ENCODE data around the gene MCF2L2. TPM values are rescaled to one million over a fixed set of nuclear protein-coding genes. Genes with fewer than 3 reads are reported as not detected.

MCF2L2 gene
- polyA plus RNA-seq, 3 donors from 2014 or later, result 0.06 to 0.21 TPM; not detected in 1

DNA sequence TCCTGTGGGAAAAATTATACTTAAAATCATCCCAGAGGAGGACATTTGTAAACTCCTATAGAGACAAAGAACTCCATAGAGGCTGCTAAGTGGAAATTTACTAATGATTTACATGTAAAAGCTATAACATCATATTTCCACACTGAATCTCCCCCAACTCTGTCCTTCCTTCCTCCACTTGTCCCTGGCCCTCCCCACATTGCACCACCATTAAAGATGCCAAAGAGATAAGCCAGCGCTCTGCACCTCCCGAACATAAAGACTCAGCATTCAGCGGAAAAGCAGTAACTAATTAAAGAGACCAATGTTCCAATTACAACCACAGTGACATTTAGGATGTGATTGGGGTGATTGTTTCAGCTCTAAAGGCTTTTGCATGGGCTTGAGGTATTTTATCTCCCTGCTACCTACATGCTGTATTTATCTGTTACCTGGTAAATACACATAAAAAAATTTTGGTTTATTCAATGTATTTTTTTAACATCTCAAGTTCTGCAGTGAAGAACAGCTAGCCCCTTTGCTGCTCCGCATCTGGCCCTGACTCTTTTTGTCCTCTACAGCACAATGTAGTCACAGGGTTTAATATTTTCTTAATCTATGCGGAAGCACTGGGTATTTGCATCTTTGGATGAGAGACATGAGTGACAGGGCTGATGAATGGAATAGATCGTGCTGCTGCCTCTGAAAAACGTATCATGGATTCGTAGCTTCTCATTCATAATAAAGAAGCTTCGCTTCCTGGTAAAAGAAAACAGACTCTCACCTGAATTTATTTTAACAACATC is 210.7 kb downstream of the MCF2L2 start:
- H3K36me3 Mint-ChIP-seq, result no peaks in the 10 kb centered on the region
- H3K4me1 Mint-ChIP-seq, result peaks cover 0 to 5% of the 10 kb centered on the region in 2 donors
- peaks cover 0 to 2% (median 1%) of the 10 kb centered on the region in 3 donors for H3K27me3 Mint-ChIP-seq (ENCODE audit: low read depth in 3 of 3)
- no peak overlapping the region for H3K27ac Mint-ChIP-seq
- H3K9me3 Mint-ChIP-seq, result no peaks in the 10 kb centered on the region
- no peak overlapping the region for H3K4me3 Mint-ChIP-seq
- DNase-seq, result no peak

DNA sequence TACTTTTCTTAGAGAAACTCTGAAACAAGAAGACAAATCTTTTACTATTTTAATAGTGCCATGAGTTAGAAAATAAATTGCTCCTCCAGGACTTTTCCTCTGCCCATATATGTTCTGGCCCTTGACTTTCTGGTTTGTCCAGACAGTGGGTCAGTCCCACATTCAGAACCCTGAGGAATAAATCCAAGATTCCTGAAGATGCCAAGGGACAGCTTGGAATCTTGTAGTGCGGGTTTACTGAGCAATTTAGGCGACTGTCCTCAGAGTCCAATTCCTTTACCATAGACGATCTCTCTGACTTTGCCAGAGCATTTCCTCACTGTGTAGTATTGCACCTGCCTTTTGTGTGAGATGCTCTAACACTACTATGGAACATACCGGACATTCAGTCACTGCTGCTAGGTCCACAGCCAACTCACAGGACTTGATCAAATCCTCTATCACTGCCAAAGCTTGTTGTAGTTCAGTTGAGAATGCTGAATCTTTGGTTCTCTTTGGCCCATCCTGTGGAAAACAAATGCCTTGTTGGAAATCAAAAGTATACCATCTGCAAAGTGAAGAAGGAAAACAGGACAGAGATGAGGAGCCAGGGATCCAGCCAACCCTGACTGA is 212.7 kb downstream of the MCF2L2 start:
- no peak for DNase-seq
- H3K36me3 Mint-ChIP-seq, result no peaks in the 10 kb centered on the region
- peaks cover 0 to 2% (median 1%) of the 10 kb centered on the region in 3 donors for H3K27me3 Mint-ChIP-seq (ENCODE audit: low read depth in 3 of 3)
- no peak overlapping the region for H3K4me3 Mint-ChIP-seq
- H3K9me3 Mint-ChIP-seq, result no peaks in the 10 kb centered on the region
- H3K27ac Mint-ChIP-seq, result no peak overlapping the region
- H3K4me1 Mint-ChIP-seq, result peaks cover 0 to 5% of the 10 kb centered on the region in 2 donors

DNA sequence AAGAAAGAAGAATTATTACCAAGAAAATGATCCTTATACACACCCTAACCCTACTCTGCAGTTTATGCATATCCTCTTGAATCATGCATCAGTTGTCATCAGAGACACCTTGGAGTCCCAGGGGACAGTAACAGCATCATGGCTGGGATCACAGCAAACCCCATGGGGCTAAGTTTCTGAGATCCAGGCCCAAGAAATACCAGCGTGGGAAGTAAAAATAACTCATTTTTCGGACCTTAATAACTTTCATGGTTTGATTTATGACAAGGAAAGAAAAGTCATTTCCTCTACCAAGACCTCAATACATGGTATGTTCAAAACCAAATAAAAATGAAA is 214.2 kb downstream of the MCF2L2 start:
- no peak for DNase-seq
- Mint-ChIP-seq H3K4me1 (peaks cover 0 to 5% of the 10 kb centered on the region in 2 donors), H3K4me3 (no peak overlapping the region), H3K27me3 (ENCODE audit: low read depth in 3 of 3) (peaks cover 0 to 5% (median 2%) of the 10 kb centered on the region in 3 donors), H3K9me3 (no peaks in the 10 kb centered on the region), H3K36me3 (no peaks in the 10 kb centered on the region), H3K27ac (no peak overlapping the region)

DNA sequence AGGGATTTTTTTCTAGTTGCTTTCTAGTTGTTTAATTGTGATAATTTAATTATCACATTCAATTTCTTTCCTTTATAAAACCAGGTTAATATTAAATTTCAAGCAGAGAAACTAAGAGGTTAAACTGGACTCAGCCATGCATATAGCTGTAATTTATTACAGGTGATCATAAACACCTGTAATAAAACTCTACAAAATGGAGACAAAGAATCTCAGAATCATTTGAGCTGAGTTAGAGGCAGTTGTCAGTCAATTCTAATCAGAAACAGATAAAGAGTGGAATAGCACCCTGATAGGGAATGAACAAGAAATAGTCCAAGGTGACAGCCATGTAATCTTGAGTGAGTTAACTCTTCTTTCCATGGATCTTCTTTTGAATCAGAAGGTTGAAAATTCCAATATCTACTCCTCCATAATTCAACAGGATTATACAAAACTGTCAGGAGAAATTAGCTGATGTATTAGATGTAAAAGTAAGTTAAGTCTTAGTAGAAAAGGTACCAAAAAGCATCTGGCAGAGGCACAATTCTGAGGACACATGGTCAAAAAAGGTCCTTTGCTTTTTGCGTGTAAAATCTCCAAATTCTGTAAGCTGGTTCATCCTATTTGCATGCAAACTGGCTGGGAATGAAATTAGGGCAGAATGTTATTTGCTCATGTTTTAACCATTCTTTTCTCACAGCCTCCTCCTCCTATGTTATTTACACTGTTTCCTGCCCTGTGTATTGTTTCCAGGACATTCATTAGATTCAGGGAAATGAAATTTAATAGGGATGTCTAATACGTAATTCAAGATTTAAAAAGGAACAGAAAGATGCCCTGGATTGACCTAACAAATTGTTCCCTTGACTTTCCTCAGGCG is 214.8 kb downstream of the MCF2L2 start:
- no peak for DNase-seq
- Mint-ChIP-seq H3K27me3 (ENCODE audit: low read depth in 3 of 3) (peaks cover 0 to 5% (median 2%) of the 10 kb centered on the region in 3 donors), H3K27ac (no peak overlapping the region), H3K4me3 (no peak overlapping the region), H3K9me3 (no peaks in the 10 kb centered on the region), H3K4me1 (peaks cover 0 to 2% of the 10 kb centered on the region in 2 donors), H3K36me3 (no peaks in the 10 kb centered on the region)

DNA sequence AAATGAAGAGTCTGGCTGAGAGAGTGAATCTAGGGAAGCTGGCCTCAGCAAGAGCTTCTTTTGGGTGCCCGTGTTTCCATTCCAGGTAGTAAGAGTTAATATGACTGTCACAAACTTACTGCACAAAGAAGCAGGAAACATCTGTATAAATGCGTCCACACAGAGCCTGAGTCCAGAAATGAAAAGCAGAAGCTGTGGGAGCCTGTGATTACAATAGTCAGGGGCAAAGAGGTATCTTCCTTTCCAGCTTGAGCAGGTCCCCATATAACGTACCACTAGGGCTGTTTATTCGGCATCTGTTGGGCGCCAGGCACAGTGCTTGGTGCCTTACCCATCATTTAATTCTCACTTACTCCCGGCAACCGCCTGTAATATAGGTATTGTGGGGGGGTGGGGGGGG is 215.9 kb downstream of the MCF2L2 start:
- Mint-ChIP-seq H3K4me3 (no peak overlapping the region), H3K27me3 (ENCODE audit: low read depth in 3 of 3) (peaks cover 0 to 5% (median 0%) of the 10 kb centered on the region in 3 donors), H3K27ac (no peak overlapping the region), H3K4me1 (no peaks in the 10 kb centered on the region), H3K36me3 (no peaks in the 10 kb centered on the region), H3K9me3 (no peaks in the 10 kb centered on the region)
- DNase-seq, result no peak

DNA sequence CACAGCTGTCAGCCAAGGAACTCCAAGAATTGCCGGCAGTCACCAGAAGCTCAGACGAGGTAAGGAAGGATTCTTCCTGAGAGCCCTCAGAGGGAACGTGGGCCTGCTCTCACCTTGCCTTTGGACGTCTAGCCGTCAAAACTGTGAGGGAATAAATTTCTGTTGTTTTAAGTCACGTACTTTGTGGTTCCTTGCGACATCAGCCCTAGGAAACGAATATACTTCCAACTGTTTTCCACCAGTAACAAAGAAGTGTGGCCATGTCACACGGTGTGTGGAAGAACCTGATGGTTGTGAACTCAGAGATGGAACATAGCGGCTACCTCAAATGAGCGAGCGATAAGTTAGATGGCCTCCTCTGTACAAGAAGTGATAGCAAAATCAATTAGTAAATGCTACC is 216.3 kb downstream of the MCF2L2 start:
- no peak for DNase-seq
- Mint-ChIP-seq H3K36me3 (no peaks in the 10 kb centered on the region), H3K4me3 (no peak overlapping the region), H3K27me3 (ENCODE audit: low read depth in 3 of 3) (peaks cover 0 to 5% (median 0%) of the 10 kb centered on the region in 3 donors), H3K27ac (no peak overlapping the region), H3K9me3 (no peaks in the 10 kb centered on the region), H3K4me1 (no peaks in the 10 kb centered on the region)

DNA sequence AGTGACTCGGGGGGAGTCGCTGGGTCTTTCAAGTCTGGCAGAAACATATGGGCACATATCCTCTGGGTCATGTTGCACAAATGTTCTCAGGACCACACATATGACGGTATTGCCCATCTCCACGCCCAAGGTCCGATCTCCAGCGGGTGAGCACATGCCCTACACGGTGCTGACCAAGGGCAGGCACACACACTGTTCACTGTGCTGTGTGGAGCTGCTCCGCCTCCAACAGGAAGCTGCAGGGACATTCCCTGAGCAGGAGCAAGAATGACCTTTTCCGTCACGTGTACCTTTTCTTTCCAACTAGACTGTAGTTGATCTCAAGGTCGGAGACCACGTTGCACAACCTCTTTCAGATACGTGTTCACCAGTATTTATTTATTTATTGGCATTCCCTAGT is 217.1 kb downstream of the MCF2L2 start:
- Mint-ChIP-seq H3K9me3 (no peaks in the 10 kb centered on the region), H3K36me3 (no peaks in the 10 kb centered on the region), H3K27me3 (ENCODE audit: low read depth in 3 of 3) (peaks cover 0 to 5% (median 0%) of the 10 kb centered on the region in 3 donors), H3K27ac (no peak overlapping the region), H3K4me1 (no peaks in the 10 kb centered on the region), H3K4me3 (no peak overlapping the region)
- no peak for DNase-seq

DNA sequence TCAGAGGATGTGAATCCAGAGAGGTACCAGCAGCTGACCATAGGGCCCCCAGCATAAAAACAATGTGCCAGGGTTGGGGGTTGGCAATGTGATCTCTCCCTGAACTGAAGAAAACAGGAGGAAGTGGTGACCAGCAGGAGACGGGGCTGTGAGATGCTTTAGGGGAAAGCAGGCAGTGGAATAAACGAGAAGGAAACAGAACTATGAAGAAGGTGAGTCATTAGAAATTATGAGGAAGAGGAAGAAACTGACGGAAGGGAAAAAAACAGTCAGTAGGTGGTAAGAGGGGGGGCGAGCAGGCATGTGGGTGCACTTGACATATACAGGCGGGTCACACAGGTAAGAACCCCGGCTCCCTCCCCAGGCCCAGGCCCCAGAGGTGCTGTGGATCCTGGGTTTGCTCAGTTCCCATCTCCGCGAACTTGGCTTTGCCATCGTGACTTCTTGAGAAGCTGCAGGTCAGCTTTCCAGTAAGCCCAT is 217.5 kb downstream of the MCF2L2 start:
- Mint-ChIP-seq H3K36me3 (no peaks in the 10 kb centered on the region), H3K9me3 (no peaks in the 10 kb centered on the region), H3K4me3 (no peak overlapping the region), H3K4me1 (no peaks in the 10 kb centered on the region), H3K27ac (peak overlapping the region in 1 of 6 donors; percentile 40), H3K27me3 (ENCODE audit: low read depth in 3 of 3) (peaks cover 0 to 5% (median 0%) of the 10 kb centered on the region in 3 donors)
- DNase-seq, result no peak

DNA sequence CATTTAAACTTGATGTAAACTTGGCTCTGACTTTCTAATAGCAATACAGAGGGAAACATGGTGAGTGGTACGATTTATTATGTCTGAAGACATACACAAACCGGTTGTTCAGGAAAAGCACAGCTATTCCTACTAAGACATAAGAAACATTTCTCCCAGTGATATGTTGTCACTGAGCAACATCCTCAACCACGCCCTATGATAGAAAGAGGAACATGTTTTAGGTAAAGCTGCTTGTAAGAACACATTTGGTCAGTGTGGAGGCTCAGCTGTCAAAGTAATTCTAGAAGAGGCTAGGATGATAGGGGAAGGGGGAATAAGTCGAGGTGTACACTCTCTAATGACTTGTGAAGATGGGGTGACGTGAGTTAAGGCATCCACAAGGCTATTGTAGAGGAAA is 218.1 kb downstream of the MCF2L2 start:
- H3K36me3 Mint-ChIP-seq, result no peaks in the 10 kb centered on the region
- H3K9me3 Mint-ChIP-seq, result no peaks in the 10 kb centered on the region
- H3K4me3 Mint-ChIP-seq, result no peak overlapping the region
- DNase-seq, result no peak
- no peak overlapping the region for H3K27ac Mint-ChIP-seq
- peaks cover 0 to 5% (median 0%) of the 10 kb centered on the region in 3 donors for H3K27me3 Mint-ChIP-seq (ENCODE audit: low read depth in 3 of 3)
- H3K4me1 Mint-ChIP-seq, result no peaks in the 10 kb centered on the region

DNA sequence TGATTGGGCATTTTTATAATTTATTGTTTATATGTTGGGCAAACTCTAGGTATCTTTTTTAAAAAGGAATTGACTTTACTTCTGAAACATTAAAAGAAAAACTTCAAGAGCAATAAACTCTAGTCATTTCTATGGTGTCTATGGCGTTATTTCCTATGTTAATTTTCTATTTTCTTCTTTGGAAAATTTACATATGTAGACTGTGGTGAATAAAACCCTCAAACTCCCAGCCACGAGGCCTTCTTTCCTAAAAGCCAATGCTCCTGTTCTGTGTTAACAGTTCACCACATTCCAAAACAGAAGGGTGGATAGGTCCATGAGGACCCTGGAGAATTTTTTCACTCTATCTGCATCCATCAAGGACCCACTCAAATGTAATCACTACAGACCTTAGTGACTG is 219.6 kb downstream of the MCF2L2 start:
- Mint-ChIP-seq H3K4me3 (no peak overlapping the region), H3K36me3 (peaks cover 0 to 2% (median 0%) of the 10 kb centered on the region in 3 donors), H3K4me1 (no peaks in the 10 kb centered on the region), H3K9me3 (no peaks in the 10 kb centered on the region), H3K27ac (no peak overlapping the region), H3K27me3 (ENCODE audit: low read depth in 3 of 3) (peaks cover 0 to 4% (median 0%) of the 10 kb centered on the region in 3 donors)
- DNase-seq, result no peak

DNA sequence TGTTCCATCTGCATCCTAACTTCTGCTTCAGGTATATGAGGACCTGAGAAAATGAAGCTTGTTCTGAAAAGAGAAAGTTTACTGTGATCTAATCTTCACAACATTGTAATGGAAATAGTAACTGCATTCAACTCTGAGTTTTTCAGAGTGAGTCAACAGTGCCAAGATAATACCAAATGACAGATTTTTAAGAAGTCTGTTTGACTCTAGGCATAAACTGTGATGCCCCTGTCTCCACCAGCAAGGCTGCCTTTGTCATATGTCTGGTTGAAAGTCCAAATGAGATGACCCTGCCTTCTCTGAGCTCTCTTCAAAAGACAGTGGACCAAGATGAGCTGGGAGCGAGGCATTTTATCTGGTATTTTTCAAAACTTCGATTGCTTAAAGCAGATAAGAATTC is 220.2 kb downstream of the MCF2L2 start:
- H3K4me1 Mint-ChIP-seq, result no peaks in the 10 kb centered on the region
- DNase-seq, result no peak
- H3K27me3 Mint-ChIP-seq (ENCODE audit: low read depth in 3 of 3), result peaks cover 0 to 4% (median 0%) of the 10 kb centered on the region in 3 donors
- H3K36me3 Mint-ChIP-seq, result peaks cover 0 to 7% (median 4%) of the 10 kb centered on the region in 3 donors
- H3K9me3 Mint-ChIP-seq, result peaks cover 0 to 2% (median 0%) of the 10 kb centered on the region in 6 donors
- H3K27ac Mint-ChIP-seq, result no peak overlapping the region
- H3K4me3 Mint-ChIP-seq, result no peak overlapping the region

DNA sequence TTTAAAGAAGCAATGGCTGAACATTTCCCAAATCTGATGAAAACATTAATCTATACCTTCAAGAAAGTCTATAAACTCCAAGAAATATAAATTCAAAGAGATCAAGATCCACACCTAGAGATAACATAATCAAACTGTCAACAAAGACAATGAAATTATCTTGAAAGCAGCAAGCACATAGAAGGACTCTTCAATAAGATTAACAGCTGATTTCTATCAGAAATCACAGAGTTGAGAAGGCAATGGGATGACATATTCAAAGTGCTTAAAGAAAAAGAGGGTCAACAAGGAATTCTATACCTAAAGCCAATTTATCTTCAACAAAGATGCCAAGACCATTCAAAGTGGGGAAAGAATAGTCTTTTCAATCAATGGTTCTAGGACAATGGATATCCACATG is 224.7 kb downstream of the MCF2L2 start:
- H3K27ac Mint-ChIP-seq, result no peak overlapping the region
- DNase-seq, result no peak
- H3K4me3 Mint-ChIP-seq, result no peak overlapping the region
- H3K4me1 Mint-ChIP-seq, result peaks cover 11 to 15% of the 10 kb centered on the region in 2 donors
- peaks cover 0 to 9% (median 8%) of the 10 kb centered on the region in 3 donors for H3K36me3 Mint-ChIP-seq
- H3K27me3 Mint-ChIP-seq (ENCODE audit: low read depth in 3 of 3), result peaks cover 0 to 2% (median 2%) of the 10 kb centered on the region in 3 donors
- H3K9me3 Mint-ChIP-seq, result peaks cover 0 to 2% (median 0%) of the 10 kb centered on the region in 6 donors

DNA sequence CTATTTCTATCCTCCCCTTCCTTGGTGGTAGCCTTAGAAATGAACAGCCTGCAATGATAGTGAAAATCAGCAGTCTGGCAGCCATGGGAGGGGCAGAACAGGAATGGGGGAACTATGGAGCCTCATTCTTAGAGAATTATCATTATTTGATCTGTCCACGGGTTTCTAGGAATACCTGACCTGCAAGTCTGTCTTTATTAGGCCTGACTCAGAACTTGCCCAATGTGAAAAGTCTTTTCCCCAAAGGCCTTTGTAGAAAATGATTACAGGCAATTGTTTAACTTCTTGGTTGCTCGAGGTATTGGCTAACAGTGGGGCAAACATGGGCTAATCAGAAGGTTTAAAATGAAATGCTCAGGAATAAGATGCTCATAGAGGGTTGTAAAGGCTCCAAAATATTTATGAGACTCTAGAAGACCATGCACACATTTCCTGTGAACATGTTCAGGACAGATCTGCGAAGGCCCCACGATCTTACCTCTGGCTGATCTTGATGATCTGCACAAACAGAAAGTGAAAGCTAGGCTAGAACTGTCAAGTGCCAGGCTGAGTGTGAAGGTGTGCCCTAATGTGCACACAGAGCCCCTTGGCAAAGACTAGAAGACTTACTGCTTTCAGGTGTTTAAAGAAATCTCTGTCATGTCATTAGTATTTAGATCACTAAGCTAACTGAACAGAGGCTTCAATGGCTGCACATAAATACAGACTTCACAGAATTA is 226.3 kb downstream of the MCF2L2 start:
- peak in 2 of 3 donors; percentile 28 to 32 for DNase-seq
- peak overlapping the region; percentile 19 to 80 (median 70) for H3K27ac Mint-ChIP-seq
- peaks cover 0 to 9% (median 8%) of the 10 kb centered on the region in 3 donors for H3K36me3 Mint-ChIP-seq
- H3K9me3 Mint-ChIP-seq, result peaks cover 0 to 2% (median 0%) of the 10 kb centered on the region in 6 donors
- H3K27me3 Mint-ChIP-seq (ENCODE audit: low read depth in 3 of 3), result peaks cover 0 to 5% (median 2%) of the 10 kb centered on the region in 3 donors
- H3K4me3 Mint-ChIP-seq, result peak overlapping the region; percentile 53 to 72 (median 62)
- peaks cover 11 to 15% of the 10 kb centered on the region in 2 donors for H3K4me1 Mint-ChIP-seq
